ENCODE results near the gene ZNF436.

DNA sequence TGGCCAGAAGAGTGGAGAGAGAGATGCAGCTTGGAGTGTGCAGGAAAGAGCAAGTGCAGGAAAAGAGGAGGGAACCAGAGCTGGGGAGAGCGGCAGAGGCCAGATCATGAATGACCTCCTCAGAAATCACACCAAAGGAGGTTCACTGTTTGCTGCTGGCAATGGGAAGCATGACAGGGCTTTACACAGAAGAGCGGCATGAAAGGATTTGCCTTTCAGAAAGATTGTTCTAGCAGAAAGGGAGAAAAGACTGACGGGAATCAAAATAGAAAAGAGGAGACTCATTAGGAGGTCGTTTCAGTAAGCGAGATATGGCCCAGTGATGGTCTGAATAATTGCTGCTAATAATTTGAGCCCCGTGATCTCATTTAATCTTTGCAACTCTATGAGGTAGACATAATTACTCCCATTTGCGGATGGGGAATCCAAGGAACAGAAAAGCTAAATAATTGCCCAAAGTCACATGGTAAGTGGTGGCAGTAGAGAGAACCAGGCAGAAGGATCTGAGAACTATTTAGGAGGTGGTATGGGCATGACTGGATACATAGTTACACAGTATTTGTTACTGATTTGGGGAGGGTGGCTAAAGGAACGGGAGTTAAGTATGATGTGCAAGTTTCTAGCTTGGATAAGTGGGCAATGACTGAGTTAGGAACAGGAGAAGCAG lies 13.0 kb downstream of the ZNF436 start:
- TF ChIP-seq, protein P1, sequence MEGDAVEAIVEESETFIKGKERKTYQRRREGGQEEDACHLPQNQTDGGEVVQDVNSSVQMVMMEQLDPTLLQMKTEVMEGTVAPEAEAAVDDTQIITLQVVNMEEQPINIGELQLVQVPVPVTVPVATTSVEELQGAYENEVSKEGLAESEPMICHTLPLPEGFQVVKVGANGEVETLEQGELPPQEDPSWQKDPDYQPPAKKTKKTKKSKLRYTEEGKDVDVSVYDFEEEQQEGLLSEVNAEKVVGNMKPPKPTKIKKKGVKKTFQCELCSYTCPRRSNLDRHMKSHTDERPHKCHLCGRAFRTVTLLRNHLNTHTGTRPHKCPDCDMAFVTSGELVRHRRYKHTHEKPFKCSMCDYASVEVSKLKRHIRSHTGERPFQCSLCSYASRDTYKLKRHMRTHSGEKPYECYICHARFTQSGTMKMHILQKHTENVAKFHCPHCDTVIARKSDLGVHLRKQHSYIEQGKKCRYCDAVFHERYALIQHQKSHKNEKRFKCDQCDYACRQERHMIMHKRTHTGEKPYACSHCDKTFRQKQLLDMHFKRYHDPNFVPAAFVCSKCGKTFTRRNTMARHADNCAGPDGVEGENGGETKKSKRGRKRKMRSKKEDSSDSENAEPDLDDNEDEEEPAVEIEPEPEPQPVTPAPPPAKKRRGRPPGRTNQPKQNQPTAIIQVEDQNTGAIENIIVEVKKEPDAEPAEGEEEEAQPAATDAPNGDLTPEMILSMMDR (IDR thresholded peaks at IDR 0.05) = no peak
- TF ChIP-seq POLR2A (IDR thresholded peaks at IDR 0.05) = no peak
- TF ChIP-seq EP300 (IDR thresholded peaks at IDR 0.05) = no peak
